Suprapubic skin (tissue), 3 donors: ENCODE results near the gene ZNF2.

ENCODE experiments used
- POLR2A ChIP-seq, 2 donors: fragments of 450-650 bp; IDR thresholded peaks; one replicate each; pipeline ENCODE4 v1.6.1; 2017; ENCODE audit warnings: antibody characterized with exemption in 2 of 2, mild to moderate bottlenecking in 2 of 2, moderate library complexity in 2 of 2
- TF ChIP-seq, protein P1 (sequence below), 2 donors: fragments of 200-600 bp in 1 of 2; fragments of 450-650 bp in 1 of 2; sonication (generic) in 1 of 2; IDR thresholded peaks; one replicate each; pipeline ENCODE4 v1.5.1; 2016 to 2019; ENCODE audit warnings: antibody characterized with exemption in 2 of 2, mild to moderate bottlenecking in 1 of 2, moderate library complexity in 1 of 2

DNA sequence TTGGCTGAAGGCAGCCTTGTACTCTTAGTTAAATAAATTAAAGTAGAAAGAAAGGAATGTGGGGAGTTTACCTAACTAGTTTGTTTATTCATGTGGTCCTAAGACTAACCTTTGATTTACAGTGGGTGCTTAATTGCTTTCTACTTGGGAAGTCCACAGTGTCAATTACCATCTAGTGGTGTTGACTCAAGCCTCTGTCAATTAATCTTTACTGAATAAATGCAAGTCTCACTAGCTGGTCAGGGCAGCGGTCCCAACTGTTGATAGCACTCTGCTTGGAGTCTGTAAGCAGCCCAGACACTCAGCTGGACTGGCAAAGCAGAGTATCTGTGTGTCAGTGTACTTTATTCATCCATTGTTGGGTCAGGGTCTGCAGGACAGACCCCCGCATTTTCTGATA, 21.8 kb upstream of the ZNF2 start:
- TF ChIP-seq, protein P1, sequence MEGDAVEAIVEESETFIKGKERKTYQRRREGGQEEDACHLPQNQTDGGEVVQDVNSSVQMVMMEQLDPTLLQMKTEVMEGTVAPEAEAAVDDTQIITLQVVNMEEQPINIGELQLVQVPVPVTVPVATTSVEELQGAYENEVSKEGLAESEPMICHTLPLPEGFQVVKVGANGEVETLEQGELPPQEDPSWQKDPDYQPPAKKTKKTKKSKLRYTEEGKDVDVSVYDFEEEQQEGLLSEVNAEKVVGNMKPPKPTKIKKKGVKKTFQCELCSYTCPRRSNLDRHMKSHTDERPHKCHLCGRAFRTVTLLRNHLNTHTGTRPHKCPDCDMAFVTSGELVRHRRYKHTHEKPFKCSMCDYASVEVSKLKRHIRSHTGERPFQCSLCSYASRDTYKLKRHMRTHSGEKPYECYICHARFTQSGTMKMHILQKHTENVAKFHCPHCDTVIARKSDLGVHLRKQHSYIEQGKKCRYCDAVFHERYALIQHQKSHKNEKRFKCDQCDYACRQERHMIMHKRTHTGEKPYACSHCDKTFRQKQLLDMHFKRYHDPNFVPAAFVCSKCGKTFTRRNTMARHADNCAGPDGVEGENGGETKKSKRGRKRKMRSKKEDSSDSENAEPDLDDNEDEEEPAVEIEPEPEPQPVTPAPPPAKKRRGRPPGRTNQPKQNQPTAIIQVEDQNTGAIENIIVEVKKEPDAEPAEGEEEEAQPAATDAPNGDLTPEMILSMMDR (IDR thresholded peaks at IDR 0.05): no peak
- TF ChIP-seq POLR2A (IDR thresholded peaks at IDR 0.05): no peak
